ENCODE measurements around the gene SMAD2. TPM values are rescaled to one million over a fixed set of nuclear protein-coding genes. Genes with fewer than 3 reads are reported as not detected.

Gene SMAD2
- total RNA-seq, 1 donor from 2014 or later, result 144 TPM

DNA sequence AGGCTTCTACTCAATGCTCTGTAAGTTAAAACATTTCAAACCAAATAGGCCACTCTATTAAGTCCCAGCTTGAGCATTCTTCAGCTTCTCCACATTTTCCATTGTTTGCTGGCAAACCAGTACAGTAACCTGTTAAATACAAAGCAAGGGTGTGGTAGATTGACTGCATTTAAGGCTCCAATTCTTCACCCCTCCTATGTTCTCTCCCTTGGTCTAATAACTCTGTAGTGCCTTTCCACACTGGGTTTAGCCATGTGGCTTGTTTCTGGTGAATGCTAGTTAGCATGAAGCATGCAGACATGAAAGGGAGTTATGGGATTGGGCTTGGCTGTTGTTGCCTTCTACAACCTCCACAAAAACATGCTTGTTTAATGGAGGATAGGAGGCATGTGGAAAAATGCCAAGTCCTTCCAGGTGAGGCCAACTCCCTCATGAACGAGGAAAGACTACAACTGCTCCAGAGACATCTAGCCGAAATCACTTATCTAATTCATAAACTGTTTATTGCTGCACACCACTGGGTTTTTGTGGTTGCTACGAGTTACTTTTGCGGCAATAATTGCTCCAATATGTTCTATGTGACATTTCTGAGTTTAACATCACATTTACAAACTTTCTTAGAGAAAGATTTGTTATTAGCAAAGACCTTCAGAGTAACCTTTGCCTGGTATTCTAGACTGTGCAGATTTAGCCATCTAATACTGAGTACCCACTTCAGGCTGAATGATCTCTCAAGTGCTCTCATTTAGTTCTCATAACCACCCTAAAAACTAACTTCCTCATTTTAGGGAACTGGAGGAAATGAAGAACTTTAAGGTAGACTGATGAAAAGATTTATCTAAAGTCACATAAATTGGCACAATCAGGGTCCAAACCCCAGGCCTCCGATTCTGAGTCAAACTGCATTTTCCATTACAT lies 104.0 kb downstream of the SMAD2 start:
- no peaks in the 10 kb centered on the region for H4K20me1 ChIP-seq (ENCODE audit: insufficient read depth, low read length)
- no peak overlapping the region for H3K4me2 ChIP-seq (ENCODE audit: low read length)
- H3K4me1 ChIP-seq (ENCODE audit: insufficient read depth, low read length), result no peaks in the 10 kb centered on the region
- H3K9me3 ChIP-seq (ENCODE audit: insufficient read depth, low read depth, low read length), result no peaks in the 10 kb centered on the region
- H3K36me3 ChIP-seq (ENCODE audit: insufficient read depth, low read length), result no peaks in the 10 kb centered on the region
- no peak for FAIRE-seq
- Mint-ChIP-seq H3K4me3 (ENCODE audit: unreplicated experiment) (no peak overlapping the region), H3K27me3 (ENCODE audit: low read depth, unreplicated experiment) (no peaks in the 10 kb centered on the region), H3K4me1 (ENCODE audit: low read depth, unreplicated experiment) (peaks cover 4% of the 10 kb centered on the region), H3K36me3 (ENCODE audit: low read depth, unreplicated experiment) (peaks cover 25% of the 10 kb centered on the region), H3K27ac (ENCODE audit: unreplicated experiment) (no peak overlapping the region), H3K9me3 (ENCODE audit: unreplicated experiment) (peaks cover 3% of the 10 kb centered on the region)
- H3K9ac ChIP-seq (ENCODE audit: low read length), result no peak overlapping the region
- H3K27ac ChIP-seq (ENCODE audit: low read depth, low read length), result no peak overlapping the region
- no peak overlapping the region for H2AFZ ChIP-seq (ENCODE audit: low read depth, low read length)
- no peak overlapping the region for H3K4me3 ChIP-seq (ENCODE audit: insufficient read depth, low read depth, low read length)
- TF ChIP-seq, protein P1, sequence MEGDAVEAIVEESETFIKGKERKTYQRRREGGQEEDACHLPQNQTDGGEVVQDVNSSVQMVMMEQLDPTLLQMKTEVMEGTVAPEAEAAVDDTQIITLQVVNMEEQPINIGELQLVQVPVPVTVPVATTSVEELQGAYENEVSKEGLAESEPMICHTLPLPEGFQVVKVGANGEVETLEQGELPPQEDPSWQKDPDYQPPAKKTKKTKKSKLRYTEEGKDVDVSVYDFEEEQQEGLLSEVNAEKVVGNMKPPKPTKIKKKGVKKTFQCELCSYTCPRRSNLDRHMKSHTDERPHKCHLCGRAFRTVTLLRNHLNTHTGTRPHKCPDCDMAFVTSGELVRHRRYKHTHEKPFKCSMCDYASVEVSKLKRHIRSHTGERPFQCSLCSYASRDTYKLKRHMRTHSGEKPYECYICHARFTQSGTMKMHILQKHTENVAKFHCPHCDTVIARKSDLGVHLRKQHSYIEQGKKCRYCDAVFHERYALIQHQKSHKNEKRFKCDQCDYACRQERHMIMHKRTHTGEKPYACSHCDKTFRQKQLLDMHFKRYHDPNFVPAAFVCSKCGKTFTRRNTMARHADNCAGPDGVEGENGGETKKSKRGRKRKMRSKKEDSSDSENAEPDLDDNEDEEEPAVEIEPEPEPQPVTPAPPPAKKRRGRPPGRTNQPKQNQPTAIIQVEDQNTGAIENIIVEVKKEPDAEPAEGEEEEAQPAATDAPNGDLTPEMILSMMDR (IDR thresholded peaks at IDR 0.05; ENCODE audit: insufficient read depth, low read depth, low read length), result no peak
- no peak for TF ChIP-seq EZH2 (IDR thresholded peaks at IDR 0.05; ENCODE audit: insufficient read depth, low read length)
- H3K79me2 ChIP-seq (ENCODE audit: insufficient read depth, low read length), result no peaks in the 10 kb centered on the region
- DNase-seq (ENCODE audit: low read depth), result no peak
- no peaks in the 10 kb centered on the region for H3K27me3 ChIP-seq (ENCODE audit: insufficient read depth, low read length)

DNA sequence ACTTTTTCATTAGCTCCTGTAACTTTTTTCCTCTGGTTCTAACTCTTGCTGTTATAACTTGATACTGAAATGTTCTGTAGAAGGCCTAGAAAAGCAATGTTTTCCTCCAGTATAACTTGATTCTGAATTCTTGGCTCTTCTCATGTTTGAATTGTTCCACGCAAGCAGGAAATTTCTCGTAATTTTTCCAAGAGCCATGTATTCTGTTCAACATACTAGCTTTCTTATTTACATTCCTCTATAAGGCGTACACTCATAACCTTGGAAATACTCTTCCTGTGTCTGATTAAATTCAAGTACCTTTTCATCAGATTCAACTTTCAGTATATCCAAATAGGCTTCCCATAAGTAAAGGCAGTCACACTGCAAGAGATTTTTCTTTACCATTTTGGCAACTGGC lies 109.1 kb downstream of the SMAD2 start:
- Mint-ChIP-seq H3K9me3 (ENCODE audit: unreplicated experiment) (no peaks in the 10 kb centered on the region), H3K4me1 (ENCODE audit: low read depth, unreplicated experiment) (peaks cover 2% of the 10 kb centered on the region), H3K27me3 (ENCODE audit: low read depth, unreplicated experiment) (no peaks in the 10 kb centered on the region), H3K4me3 (ENCODE audit: unreplicated experiment) (no peak overlapping the region), H3K27ac (ENCODE audit: unreplicated experiment) (no peak overlapping the region), H3K36me3 (ENCODE audit: low read depth, unreplicated experiment) (peaks cover 11% of the 10 kb centered on the region)
- Histone ChIP-seq H3K4me1 (ENCODE audit: insufficient read depth, low read length) (no peaks in the 10 kb centered on the region), H3K4me2 (ENCODE audit: low read length) (no peak overlapping the region), H3K27me3 (ENCODE audit: insufficient read depth, low read length) (no peaks in the 10 kb centered on the region), H3K36me3 (ENCODE audit: insufficient read depth, low read length) (no peaks in the 10 kb centered on the region), H2AFZ (ENCODE audit: low read depth, low read length) (no peak overlapping the region), H3K9ac (ENCODE audit: low read length) (no peak overlapping the region), H3K27ac (ENCODE audit: low read depth, low read length) (no peak overlapping the region), H4K20me1 (ENCODE audit: insufficient read depth, low read length) (no peaks in the 10 kb centered on the region), H3K9me3 (ENCODE audit: insufficient read depth, low read depth, low read length) (no peaks in the 10 kb centered on the region), H3K79me2 (ENCODE audit: insufficient read depth, low read length) (no peaks in the 10 kb centered on the region), H3K4me3 (ENCODE audit: insufficient read depth, low read depth, low read length) (no peak overlapping the region)
- FAIRE-seq, result no peak
- no peak for TF ChIP-seq EZH2 (IDR thresholded peaks at IDR 0.05; ENCODE audit: insufficient read depth, low read length)
- TF ChIP-seq, protein P1 (IDR thresholded peaks at IDR 0.05; ENCODE audit: insufficient read depth, low read depth, low read length), result no peak
- DNase-seq (ENCODE audit: low read depth), result no peak

DNA sequence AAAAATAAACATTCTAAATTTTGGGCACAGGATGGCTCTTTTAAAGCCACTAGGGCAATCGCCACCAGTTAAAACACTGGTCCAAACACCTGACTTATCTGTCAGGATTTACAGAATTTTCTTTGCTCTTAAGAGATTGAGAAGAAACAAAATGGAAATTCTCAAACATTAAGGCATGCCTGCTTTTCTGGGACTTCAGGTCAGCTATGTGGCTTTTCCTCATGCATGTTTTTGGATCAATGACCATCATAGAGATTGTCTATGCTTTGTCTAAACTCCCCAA lies 112.7 kb downstream of the SMAD2 start:
- no peaks in the 10 kb centered on the region for H3K27me3 Mint-ChIP-seq (ENCODE audit: low read depth, unreplicated experiment)
- Histone ChIP-seq H3K9ac (ENCODE audit: low read length) (no peak overlapping the region), H3K36me3 (ENCODE audit: insufficient read depth, low read length) (no peaks in the 10 kb centered on the region), H3K9me3 (ENCODE audit: insufficient read depth, low read depth, low read length) (no peaks in the 10 kb centered on the region), H3K4me2 (ENCODE audit: low read length) (no peak overlapping the region), H3K4me1 (ENCODE audit: insufficient read depth, low read length) (no peaks in the 10 kb centered on the region), H3K79me2 (ENCODE audit: insufficient read depth, low read length) (no peaks in the 10 kb centered on the region), H3K27me3 (ENCODE audit: insufficient read depth, low read length) (no peaks in the 10 kb centered on the region), H3K27ac (ENCODE audit: low read depth, low read length) (no peak overlapping the region), H3K4me3 (ENCODE audit: insufficient read depth, low read depth, low read length) (no peak overlapping the region), H4K20me1 (ENCODE audit: insufficient read depth, low read length) (no peaks in the 10 kb centered on the region), H2AFZ (ENCODE audit: low read depth, low read length) (no peak overlapping the region)
- H3K4me3 Mint-ChIP-seq (ENCODE audit: unreplicated experiment), result no peak overlapping the region
- H3K4me1 Mint-ChIP-seq (ENCODE audit: low read depth, unreplicated experiment), result peaks cover 4% of the 10 kb centered on the region
- DNase-seq (ENCODE audit: low read depth) (no peak), FAIRE-seq (no peak)
- no peaks in the 10 kb centered on the region for H3K9me3 Mint-ChIP-seq (ENCODE audit: unreplicated experiment)
- H3K36me3 Mint-ChIP-seq (ENCODE audit: low read depth, unreplicated experiment), result peaks cover 4% of the 10 kb centered on the region
- no peak overlapping the region for H3K27ac Mint-ChIP-seq (ENCODE audit: unreplicated experiment)
- TF ChIP-seq EZH2 (IDR thresholded peaks at IDR 0.05; ENCODE audit: insufficient read depth, low read length), result no peak
- TF ChIP-seq, protein P1 (IDR thresholded peaks at IDR 0.05; ENCODE audit: insufficient read depth, low read depth, low read length), result no peak

Data from astrocyte (in vitro differentiated cells and primary cell).